ENCODE data around the gene C19orf73. TPM values are rescaled to one million over a fixed set of nuclear protein-coding genes. Genes with fewer than 3 reads are reported as not detected.

The C19orf73 gene
- total and polyA plus RNA-seq, 9 of the 15 experiments (the other 6 are each of a cell fraction or from before 2014, with no cell fraction given), result 0.08 to 7.4 (median 1.4) TPM

- TF ChIP-seq MGA (IDR thresholded peaks at IDR 0.05) (peak; percentile 58; the same call in 1 of the 2 replicates), ZNF395 (CRISPR knock-in tag; IDR thresholded peaks at IDR 0.05) (0 out of 2 replicates have a peak, but pooled peaks have one; percentile 1), HMG20B (CRISPR knock-in tag; IDR thresholded peaks at IDR 0.05) (no peak), ZNF174 (CRISPR knock-in tag; IDR thresholded peaks at IDR 0.05) (no peak), TEAD1 (CRISPR knock-in tag; IDR thresholded peaks at IDR 0.05) (peak in 1 of 2 experiments; percentile 69; a peak in 1 of 4 replicates), PHB2 (IDR thresholded peaks at IDR 0.05; ENCODE audit: low read depth) (no peak), CXXC5 (CRISPR knock-in tag; IDR thresholded peaks at IDR 0.05) (peak; percentile 65), RHOXF2B (CRISPR knock-in tag; conservative IDR thresholded peaks at IDR 0.05) (no peak), ZNF197 (CRISPR knock-in tag; IDR thresholded peaks at IDR 0.05; ENCODE audit: low read depth) (no peak), NR3C1 (CRISPR knock-in tag; IDR thresholded peaks at IDR 0.05) (peak; percentile 68; the same call in 1 of the 2 replicates), SMAD4 (CRISPR knock-in tag; conservative IDR thresholded peaks at IDR 0.05) (peak; percentile 29; the same call in 1 of the 2 replicates)
Measured at GRCh38 chr19:49119411-49120324, 725 bp upstream of the C19orf73 start, which contains the start of gene PPFIA3 (continued).

Measured in K562 (cell line).